ENCODE measurements around the gene ZNF10.

Gene ZNF10

GRCh38 chr12:133124674-133125073 is 5.8 kb upstream of the ZNF10 start (continued):
- TF ChIP-seq POU6F1 (CRISPR knock-in tag; IDR thresholded peaks at IDR 0.05; ENCODE audit: borderline replicate concordance, low read depth) (no peak), ZFP3 (CRISPR knock-in tag; IDR thresholded peaks at IDR 0.05) (no peak), TCF4 (CRISPR knock-in tag; IDR thresholded peaks at IDR 0.05; ENCODE audit: borderline replicate concordance) (no peak), CSRNP3 (CRISPR knock-in tag; IDR thresholded peaks at IDR 0.05) (no peak), ZNF70 (CRISPR knock-in tag; IDR thresholded peaks at IDR 0.05) (no peak), ZFP30 (CRISPR knock-in tag; IDR thresholded peaks at IDR 0.05) (no peak)

- peak; percentile 55 for ATAC-seq
- TF ChIP-seq CREB5 (CRISPR knock-in tag; IDR thresholded peaks at IDR 0.05; ENCODE audit: low read depth) (no peak), ZFP30 (CRISPR knock-in tag; IDR thresholded peaks at IDR 0.05) (no peak), CSDC2 (CRISPR knock-in tag; IDR thresholded peaks at IDR 0.05) (no peak), ZNF70 (CRISPR knock-in tag; IDR thresholded peaks at IDR 0.05) (no peak), ZNF565 (CRISPR knock-in tag; conservative IDR thresholded peaks at IDR 0.05; ENCODE audit: low read depth) (no peak), PPARA (CRISPR knock-in tag; IDR thresholded peaks at IDR 0.05; ENCODE audit: borderline replicate concordance) (no peak), OSR1 (CRISPR knock-in tag; IDR thresholded peaks at IDR 0.05) (no peak), ZFP3 (CRISPR knock-in tag; IDR thresholded peaks at IDR 0.05) (no peak), ZNF8 (CRISPR knock-in tag; IDR thresholded peaks at IDR 0.05) (no peak), TCF4 (CRISPR knock-in tag; IDR thresholded peaks at IDR 0.05; ENCODE audit: borderline replicate concordance) (no peak), BACH2 (CRISPR knock-in tag; IDR thresholded peaks at IDR 0.05; ENCODE audit: borderline replicate concordance) (no peak)
Observed at GRCh38 chr12:133129368-133130037, 924 bp upstream of the ZNF10 start.

GRCh38 chr12:133130808-133131128 is 341 bp downstream of the ZNF10 start:
- TF ChIP-seq CSDC2 (CRISPR knock-in tag; IDR thresholded peaks at IDR 0.05) (no peak), TSHZ2 (CRISPR knock-in tag; IDR thresholded peaks at IDR 0.05) (no peak), ZNF8 (CRISPR knock-in tag; IDR thresholded peaks at IDR 0.05) (no peak), GLIS3 (CRISPR knock-in tag; IDR thresholded peaks at IDR 0.05) (no peak), CREB5 (CRISPR knock-in tag; IDR thresholded peaks at IDR 0.05; ENCODE audit: low read depth) (0 out of 2 replicates have a peak, but pooled peaks have one; percentile 17), CSRNP3 (CRISPR knock-in tag; IDR thresholded peaks at IDR 0.05) (no peak), TOX (CRISPR knock-in tag; IDR thresholded peaks at IDR 0.05; ENCODE audit: borderline replicate concordance) (no peak)
- ATAC-seq = no peak

- no peak for TF ChIP-seq ZNF70 (CRISPR knock-in tag; IDR thresholded peaks at IDR 0.05)
- no peak for TF ChIP-seq SNAI2 (CRISPR knock-in tag; IDR thresholded peaks at IDR 0.05)
- TF ChIP-seq TOX (CRISPR knock-in tag; IDR thresholded peaks at IDR 0.05; ENCODE audit: borderline replicate concordance) = no peak
- no peak for TF ChIP-seq OSR1 (CRISPR knock-in tag; IDR thresholded peaks at IDR 0.05)
- no peak for TF ChIP-seq RARB (CRISPR knock-in tag; IDR thresholded peaks at IDR 0.05)
- TF ChIP-seq ZC3H10 (CRISPR knock-in tag; IDR thresholded peaks at IDR 0.05) = no peak
- TF ChIP-seq CSRNP3 (CRISPR knock-in tag; IDR thresholded peaks at IDR 0.05) = no peak
- TF ChIP-seq ZNF8 (CRISPR knock-in tag; IDR thresholded peaks at IDR 0.05) = no peak
- no peak for TF ChIP-seq TCF4 (CRISPR knock-in tag; IDR thresholded peaks at IDR 0.05; ENCODE audit: borderline replicate concordance)
- no peak for TF ChIP-seq ZFP30 (CRISPR knock-in tag; IDR thresholded peaks at IDR 0.05)
- no peak for TF ChIP-seq ISL1 (CRISPR knock-in tag; IDR thresholded peaks at IDR 0.05)
- no peak for TF ChIP-seq ESRRG (CRISPR knock-in tag; IDR thresholded peaks at IDR 0.05)
- no peak for TF ChIP-seq ARNTL (CRISPR knock-in tag; IDR thresholded peaks at IDR 0.05; ENCODE audit: borderline replicate concordance, low read depth)
- no peak for ATAC-seq
Observed at GRCh38 chr12:133135747-133136146, 5.3 kb downstream of the ZNF10 start.
